ENCODE measurements around the gene SMPD4. TPM values are rescaled to one million over a fixed set of nuclear protein-coding genes. Genes with fewer than 3 reads are reported as not detected.
"Not testable (repeated sequence)": the region's sequence is repeated elsewhere in the genome, so short reads cannot be mapped to it uniquely, and the experiment has no call there.

The SMPD4 gene
- total RNA-seq, 2 donors from 2014 or later, result 81.6 to 93.9 TPM

DNA sequence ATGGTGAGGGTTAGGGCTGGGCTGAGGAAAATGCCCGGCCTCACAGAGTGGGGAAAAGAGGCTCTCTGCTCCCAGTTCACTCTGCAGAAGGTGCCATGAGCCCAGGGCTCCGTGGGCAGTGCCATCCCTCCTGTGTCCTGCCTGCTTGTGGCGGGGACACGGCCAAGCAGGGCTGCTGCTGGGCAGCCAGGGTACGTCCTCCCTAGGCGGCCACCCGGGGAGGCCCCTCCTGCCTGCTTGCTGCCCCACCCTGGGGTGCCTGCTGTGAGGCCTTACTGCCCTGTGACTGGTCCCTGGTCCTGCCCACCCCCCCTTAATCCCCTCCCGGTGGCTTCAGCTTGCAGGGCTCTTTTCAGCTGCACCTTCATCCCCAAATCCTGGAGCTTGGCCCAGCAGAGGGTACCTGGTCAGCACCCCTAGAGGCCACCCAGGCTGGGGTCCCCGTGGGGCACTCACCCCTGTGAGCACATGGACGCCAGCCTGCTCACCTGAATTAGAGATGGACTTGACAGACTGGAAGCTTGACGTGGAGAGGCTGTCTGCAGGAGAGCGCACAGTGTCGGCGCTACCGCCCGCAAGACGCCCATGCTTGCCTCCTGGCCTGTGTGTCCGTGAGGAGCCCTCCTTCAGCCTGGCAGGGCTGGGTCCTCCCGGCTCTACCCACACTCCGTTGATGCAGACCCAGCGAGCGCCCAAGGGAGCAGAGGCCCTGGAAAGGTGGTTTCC, 39.6 kb downstream of the SMPD4 start:
- not testable (repeated sequence) for H3K4me3 Mint-ChIP-seq; H3K27me3 ChIP-seq (ENCODE audit: control insufficient read depth, insufficient read depth, low read length, poor library complexity, severe bottlenecking); H3K27ac Mint-ChIP-seq; H3K27ac ChIP-seq (ENCODE audit: low read depth, low read length); H3K9me3 ChIP-seq (ENCODE audit: control insufficient read depth, low read length); H3K4me1 ChIP-seq (ENCODE audit: control insufficient read depth, insufficient read depth, low read length); H3K9ac ChIP-seq (ENCODE audit: extremely low read depth, low read length, poor library complexity, severe bottlenecking); H3K36me3 Mint-ChIP-seq (ENCODE audit: low read depth); H3K9me3 Mint-ChIP-seq; H3K4me3 ChIP-seq (ENCODE audit: low read length); H3K4me1 Mint-ChIP-seq; H3K36me3 ChIP-seq (ENCODE audit: control insufficient read depth, insufficient read depth, low read length)
- WGBS, 2 experiments (ENCODE audit: insufficient coverage in 1 of 2, insufficient read length in 1 of 2), result 88 to 90% methylated on average over 2 to 13 of the region's 22 CpGs
- H3K27me3 Mint-ChIP-seq (ENCODE audit: insufficient read depth), result peaks cover 14% of the 10 kb centered on the region
- peak; percentile 26 for DNase-seq

DNA sequence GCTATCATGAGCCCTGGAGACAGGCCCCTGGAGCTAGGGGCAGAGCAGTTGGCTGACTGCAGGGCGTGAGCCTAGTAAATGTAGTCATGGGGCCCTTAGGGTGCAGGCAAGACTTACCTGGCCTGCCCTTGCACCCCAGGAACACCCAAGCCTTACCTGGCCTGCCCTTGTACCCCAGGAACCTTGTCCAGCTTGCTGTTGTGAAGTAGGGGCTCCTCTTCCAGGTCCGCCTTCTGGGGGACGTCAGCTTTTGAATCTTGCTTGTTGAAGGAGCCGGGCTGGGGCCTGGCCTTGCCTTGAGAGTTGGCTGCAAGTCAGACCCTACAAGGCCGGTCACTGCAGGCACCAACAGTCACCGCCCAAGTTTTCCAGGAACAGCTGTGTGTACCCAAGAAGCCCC, 40.4 kb downstream of the SMPD4 start:
- not testable (repeated sequence) for H3K36me3 Mint-ChIP-seq (ENCODE audit: low read depth); H3K9me3 Mint-ChIP-seq; H3K9ac ChIP-seq (ENCODE audit: extremely low read depth, low read length, poor library complexity, severe bottlenecking); H3K27me3 ChIP-seq (ENCODE audit: control insufficient read depth, insufficient read depth, low read length, poor library complexity, severe bottlenecking); H3K27ac Mint-ChIP-seq; H3K36me3 ChIP-seq (ENCODE audit: control insufficient read depth, insufficient read depth, low read length); H3K4me1 ChIP-seq (ENCODE audit: control insufficient read depth, insufficient read depth, low read length); H3K4me3 ChIP-seq (ENCODE audit: low read length); H3K9me3 ChIP-seq (ENCODE audit: control insufficient read depth, low read length); H3K4me3 Mint-ChIP-seq; H3K27ac ChIP-seq (ENCODE audit: low read depth, low read length); H3K4me1 Mint-ChIP-seq
- peaks cover 14% of the 10 kb centered on the region for H3K27me3 Mint-ChIP-seq (ENCODE audit: insufficient read depth)
- peak; percentile 18 for DNase-seq
- 100% methylated on average over 3 of the region's 6 CpGs; no CpG with 5 or more reads in 1 of the 2 experiments for WGBS, 2 experiments (ENCODE audit: insufficient coverage in 1 of 2, insufficient read length in 1 of 2)

DNA sequence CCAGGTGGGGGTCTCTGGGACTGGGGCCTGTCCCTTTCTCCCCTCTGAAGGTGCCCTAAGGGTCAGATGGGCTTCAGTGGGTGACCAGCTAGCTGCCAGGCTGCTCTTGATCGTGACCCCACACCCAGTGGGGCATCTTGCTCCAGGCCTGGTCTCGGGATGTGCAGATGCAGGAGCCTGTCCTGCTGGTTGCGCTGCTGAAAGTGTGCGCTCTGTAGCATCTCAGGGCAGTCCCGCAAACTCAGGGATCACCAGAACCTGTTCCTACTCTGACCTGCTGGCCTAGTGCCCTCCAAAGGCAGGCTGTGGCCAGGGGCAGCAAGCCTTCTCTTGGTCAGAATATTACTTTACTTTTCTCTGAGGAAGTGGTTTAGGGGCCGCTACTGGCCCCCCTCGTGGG, 40.9 kb downstream of the SMPD4 start:
- not testable (repeated sequence) for H3K27me3 ChIP-seq (ENCODE audit: control insufficient read depth, insufficient read depth, low read length, poor library complexity, severe bottlenecking); H3K4me3 Mint-ChIP-seq; H3K9me3 Mint-ChIP-seq; H3K36me3 Mint-ChIP-seq (ENCODE audit: low read depth); H3K9me3 ChIP-seq (ENCODE audit: control insufficient read depth, low read length); H3K27ac Mint-ChIP-seq; H3K36me3 ChIP-seq (ENCODE audit: control insufficient read depth, insufficient read depth, low read length); H3K4me3 ChIP-seq (ENCODE audit: low read length); H3K9ac ChIP-seq (ENCODE audit: extremely low read depth, low read length, poor library complexity, severe bottlenecking); H3K4me1 Mint-ChIP-seq; H3K4me1 ChIP-seq (ENCODE audit: control insufficient read depth, insufficient read depth, low read length); H3K27ac ChIP-seq (ENCODE audit: low read depth, low read length)
- WGBS, 2 experiments (ENCODE audit: insufficient coverage in 1 of 2, insufficient read length in 1 of 2), result 86% methylated on average over 6 of the region's 7 CpGs; no CpG with 5 or more reads in 1 of the 2 experiments
- DNase-seq, result peak; percentile 13
- H3K27me3 Mint-ChIP-seq (ENCODE audit: insufficient read depth), result peaks cover 14% of the 10 kb centered on the region

DNA sequence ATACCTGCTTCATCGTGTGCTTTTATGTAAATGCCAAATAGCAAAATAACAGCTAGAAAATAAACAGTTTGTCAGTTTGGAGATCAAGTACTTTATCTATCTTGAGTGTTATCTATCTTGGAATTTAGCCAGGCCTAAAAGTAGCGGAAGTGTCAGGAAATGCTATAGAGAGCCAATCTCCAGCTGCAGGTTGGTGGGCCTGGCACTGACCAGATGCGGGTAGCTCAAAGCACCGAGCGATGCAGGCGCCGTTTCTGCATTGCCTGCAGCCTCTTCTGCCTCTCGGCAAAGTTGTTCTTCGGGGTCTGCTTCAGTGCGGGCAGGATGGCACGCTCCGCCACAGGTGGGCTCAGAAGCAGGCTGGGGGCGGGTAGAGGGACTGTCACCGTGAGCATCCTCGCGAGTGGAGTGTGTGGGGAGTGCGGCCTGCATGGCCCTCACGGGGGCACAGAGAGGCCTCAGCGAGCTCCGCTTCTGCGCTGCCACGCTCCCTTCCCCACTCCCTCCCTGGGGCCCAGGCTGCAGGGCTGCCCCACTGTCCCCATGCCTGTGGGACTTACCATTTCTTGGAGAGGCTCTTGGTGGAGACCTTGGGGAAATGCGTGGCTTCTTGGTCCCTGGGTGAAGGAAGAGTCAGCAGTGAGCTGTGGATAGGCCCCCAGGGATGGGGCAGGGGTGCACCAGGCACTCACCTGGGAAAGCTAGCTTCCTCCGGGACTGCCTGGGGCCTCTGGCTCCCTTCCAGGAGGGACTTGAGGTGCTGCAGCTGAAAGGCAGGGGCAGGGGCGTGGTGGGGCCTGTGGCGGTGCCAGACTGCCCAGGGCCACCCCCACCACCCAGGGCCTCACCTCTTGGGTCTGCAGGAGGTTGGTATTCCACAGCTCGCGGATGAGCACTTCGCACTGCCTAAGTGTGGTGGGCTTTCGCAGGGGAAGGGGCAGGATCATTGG, 41.8 kb downstream of the SMPD4 start:
- H3K4me1 Mint-ChIP-seq; H3K4me3 ChIP-seq (ENCODE audit: low read length); H3K27ac ChIP-seq (ENCODE audit: low read depth, low read length); H3K9me3 ChIP-seq (ENCODE audit: control insufficient read depth, low read length); H3K27ac Mint-ChIP-seq; H3K9ac ChIP-seq (ENCODE audit: extremely low read depth, low read length, poor library complexity, severe bottlenecking); H3K36me3 ChIP-seq (ENCODE audit: control insufficient read depth, insufficient read depth, low read length); H3K9me3 Mint-ChIP-seq; H3K36me3 Mint-ChIP-seq (ENCODE audit: low read depth); H3K4me1 ChIP-seq (ENCODE audit: control insufficient read depth, insufficient read depth, low read length); H3K27me3 ChIP-seq (ENCODE audit: control insufficient read depth, insufficient read depth, low read length, poor library complexity, severe bottlenecking); H3K4me3 Mint-ChIP-seq: not testable (repeated sequence)
- WGBS, 2 experiments (ENCODE audit: insufficient coverage in 1 of 2, insufficient read length in 1 of 2), result 92 to 95% methylated on average over 7 to 27 of the region's 30 CpGs
- peak; percentile 20 for DNase-seq
- peaks cover 14% of the 10 kb centered on the region for H3K27me3 Mint-ChIP-seq (ENCODE audit: insufficient read depth)

DNA sequence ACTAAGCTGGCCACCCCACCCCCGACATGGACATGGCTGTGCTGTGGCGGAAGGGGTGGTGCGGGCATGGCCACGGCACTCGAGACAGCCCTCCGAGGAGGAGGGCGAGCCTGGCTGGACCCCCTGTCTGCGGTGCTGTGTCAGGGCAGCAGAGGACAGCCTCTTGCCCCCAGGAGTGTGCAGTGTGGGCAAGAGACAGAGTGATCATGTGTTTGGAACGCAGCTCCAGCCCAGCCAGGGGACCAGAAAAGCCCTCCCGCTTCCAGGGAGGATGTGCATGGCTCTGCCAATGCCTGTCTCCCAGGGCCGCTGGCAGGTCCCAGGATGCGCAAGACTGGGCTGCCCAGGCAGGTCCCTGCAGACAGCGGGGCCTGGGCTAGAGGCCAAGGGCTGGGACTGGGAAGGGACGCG, 42.6 kb downstream of the SMPD4 start:
- DNase-seq, result peak; percentile 38
- not testable (repeated sequence) for H3K9ac ChIP-seq (ENCODE audit: extremely low read depth, low read length, poor library complexity, severe bottlenecking); H3K36me3 ChIP-seq (ENCODE audit: control insufficient read depth, insufficient read depth, low read length); H3K4me3 ChIP-seq (ENCODE audit: low read length); H3K4me1 Mint-ChIP-seq; H3K27ac ChIP-seq (ENCODE audit: low read depth, low read length); H3K27me3 ChIP-seq (ENCODE audit: control insufficient read depth, insufficient read depth, low read length, poor library complexity, severe bottlenecking); H3K4me1 ChIP-seq (ENCODE audit: control insufficient read depth, insufficient read depth, low read length); H3K36me3 Mint-ChIP-seq (ENCODE audit: low read depth); H3K9me3 ChIP-seq (ENCODE audit: control insufficient read depth, low read length); H3K27ac Mint-ChIP-seq; H3K9me3 Mint-ChIP-seq; H3K4me3 Mint-ChIP-seq
- WGBS, 2 experiments (ENCODE audit: insufficient coverage in 1 of 2, insufficient read length in 1 of 2), result 92% methylated on average over 13 of the region's 15 CpGs; no CpG with 5 or more reads in 1 of the 2 experiments
- peaks cover 10% of the 10 kb centered on the region for H3K27me3 Mint-ChIP-seq (ENCODE audit: insufficient read depth)

DNA sequence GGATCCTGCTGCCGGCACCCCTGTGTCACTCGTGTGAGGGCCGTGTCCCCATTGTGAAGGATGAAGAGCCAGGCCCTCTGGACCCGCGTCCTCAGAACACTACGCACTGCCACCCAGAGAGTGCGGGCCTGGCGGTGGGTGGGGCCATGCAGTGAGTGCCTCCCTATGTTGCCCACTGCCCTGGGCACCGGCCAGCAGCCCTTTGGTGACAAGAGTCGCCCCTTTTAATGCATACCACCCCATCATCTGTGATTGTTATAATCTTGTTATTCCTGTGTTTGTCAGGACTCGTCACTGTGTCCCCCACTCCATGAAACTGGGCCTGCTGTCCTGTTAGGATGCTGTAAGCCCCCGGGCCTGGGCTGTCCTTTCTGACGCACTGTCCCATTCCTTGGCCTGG, 43.1 kb downstream of the SMPD4 start:
- H3K9me3 Mint-ChIP-seq; H3K9me3 ChIP-seq (ENCODE audit: control insufficient read depth, low read length); H3K27ac Mint-ChIP-seq; H3K36me3 Mint-ChIP-seq (ENCODE audit: low read depth); H3K4me3 ChIP-seq (ENCODE audit: low read length); H3K4me3 Mint-ChIP-seq; H3K4me1 ChIP-seq (ENCODE audit: control insufficient read depth, insufficient read depth, low read length); H3K27me3 Mint-ChIP-seq (ENCODE audit: insufficient read depth); H3K27me3 ChIP-seq (ENCODE audit: control insufficient read depth, insufficient read depth, low read length, poor library complexity, severe bottlenecking); H3K27ac ChIP-seq (ENCODE audit: low read depth, low read length); H3K9ac ChIP-seq (ENCODE audit: extremely low read depth, low read length, poor library complexity, severe bottlenecking); H3K36me3 ChIP-seq (ENCODE audit: control insufficient read depth, insufficient read depth, low read length); H3K4me1 Mint-ChIP-seq: not testable (repeated sequence)
- WGBS, 2 experiments (ENCODE audit: insufficient coverage in 1 of 2, insufficient read length in 1 of 2), result 93 to 95% methylated on average over 4 to 10 of the region's 13 CpGs
- peak; percentile 10 for DNase-seq
